GM12872 (cell line): Measurements from ENCODE around the gene SUPT3H.

ENCODE experiments used
- CTCF ChIP-seq: IDR thresholded peaks from 3 replicates; pipeline ENCODE4 v1.5.1; 2011; ENCODE audit warnings: low read depth, mild to moderate bottlenecking, low read length, moderate library complexity; ENCODE audit not compliant: insufficient read depth

The SUPT3H gene

GRCh38 chr6:44896701-44897100 is 481.0 kb downstream of the SUPT3H start:
- no peak for TF ChIP-seq CTCF

- no peak for TF ChIP-seq CTCF
Measured at GRCh38 chr6:44892579-44892978, 485.2 kb downstream of the SUPT3H start.

GRCh38 chr6:44869321-44869897 is 508.3 kb downstream of the SUPT3H start:
- TF ChIP-seq CTCF = no peak

GRCh38 chr6:44868910-44869309 is 508.8 kb downstream of the SUPT3H start:
- TF ChIP-seq CTCF = no peak

GRCh38 chr6:44868335-44868668 is 509.4 kb downstream of the SUPT3H start:
- TF ChIP-seq CTCF = no peak

GRCh38 chr6:44867571-44868334 is 510.0 kb downstream of the SUPT3H start:
- TF ChIP-seq CTCF = no peak

GRCh38 chr6:44859901-44860410 is 517.8 kb downstream of the SUPT3H start:
- no peak for TF ChIP-seq CTCF
